Sciatic nerve (tissue), 2 donors: ENCODE data around the gene RRP1B. TPM values are rescaled to one million over a fixed set of nuclear protein-coding genes. Genes with fewer than 3 reads are reported as not detected.
A peak's percentile ranks its signal among the peaks of the same experiment; 100 is the strongest.
"Not testable (repeated sequence)": the region's sequence is repeated elsewhere in the genome, so short reads cannot be mapped to it uniquely, and the experiment has no call there.

ENCODE experiments used
- ATAC-seq: fragments of 200-7000 bp; cut with Tn5 transposase; one replicate; pipeline ENCODE4 v1.9.1; 2020; ENCODE audit warnings: mild to moderate bottlenecking, moderate library complexity
- DNase-seq: peaks from one replicate; pipeline ENCODE4 v3.0.0-alpha.2; 2020; ENCODE audit warnings: low spot score
- intact Hi-C: fragments of 100-400 bp; cut with DNase I; formaldehyde crosslinking; loops from one replicate; pipeline ENCODE4 v1.14.2; 2022
- total RNA-seq: library from RNA; stranded (reverse); fragmentation: NEBNext Ultra II Directional; extraction: Animal tissue kit (Norgen Biotek cat#: 25700); gene quantifications from one replicate; pipeline ENCODE4 v1.2.1, GENCODE V29; 2021
- donor health status: DM: no; HTN: no; CAD: no.
- donor health status: DM: no; HTN: no; CAD: no.

Gene RRP1B
- total RNA-seq, 1 donor from 2014 or later: 18.1 TPM

- ATAC-seq (no peak), DNase-seq (no peak)
- intact Hi-C loops: no loop called here
These were observed 21.7 kb upstream of the RRP1B start for GRCh38 chr21:43637530-43638158.

GRCh38 chr21:43639470-43640353 is 19.6 kb upstream of the RRP1B start:
- DNase-seq (no peak), ATAC-seq (no peak)
- intact Hi-C loops: no loop called here

- intact Hi-C loops: no loop called here
- no peak for ATAC-seq
These were observed 19.0 kb upstream of the RRP1B start for GRCh38 chr21:43640400-43640799.

GRCh38 chr21:43643193-43643592 is 16.2 kb upstream of the RRP1B start:
- no peak for DNase-seq
- no peak for ATAC-seq
- intact Hi-C loops: no loop called here

More at GRCh38 chr21:43640400-43640799, 19.0 kb upstream of the RRP1B start:
- DNase-seq: no peak

- intact Hi-C loops: no loop called here
- DNase-seq: no peak
- ATAC-seq: no peak
These were observed 15.3 kb upstream of the RRP1B start for GRCh38 chr21:43644071-43644470.

- intact Hi-C loops: no loop called here
- no peak for ATAC-seq
- no peak for DNase-seq
These were observed 14.8 kb upstream of the RRP1B start for GRCh38 chr21:43644609-43645008.

GRCh38 chr21:43645136-43645891 is 14.0 kb upstream of the RRP1B start:
- peak; percentile 94 for ATAC-seq
- DNase-seq: peak; percentile 73
- intact Hi-C loops: no loop called here

- DNase-seq (no peak), ATAC-seq (peak; percentile 51)
- intact Hi-C loops: no loop called here
These were observed 13.4 kb upstream of the RRP1B start for GRCh38 chr21:43645976-43646375.

- intact Hi-C loops: no loop called here
- DNase-seq: peak; percentile 94
- peak; percentile 96 for ATAC-seq
These were observed 12.7 kb upstream of the RRP1B start for GRCh38 chr21:43646550-43647260.

GRCh38 chr21:43648171-43648570 is 11.2 kb upstream of the RRP1B start:
- ATAC-seq (no peak), DNase-seq (no peak)
- intact Hi-C loops: no loop called here

GRCh38 chr21:43651926-43652325 is 7.4 kb upstream of the RRP1B start:
- ATAC-seq, DNase-seq, intact Hi-C loops: not testable (repeated sequence)

- intact Hi-C loops: no loop called here
- DNase-seq (no peak), ATAC-seq (no peak)
These were observed 6.7 kb upstream of the RRP1B start for GRCh38 chr21:43652616-43653015.

GRCh38 chr21:43653626-43654025 is 5.7 kb upstream of the RRP1B start:
- DNase-seq: no peak
- no peak for ATAC-seq
- intact Hi-C loops: no loop called here

GRCh38 chr21:43654806-43655489 is 4.4 kb upstream of the RRP1B start:
- ATAC-seq (no peak), DNase-seq (no peak)
- intact Hi-C loops: no loop called here

- no peak for ATAC-seq
- intact Hi-C loops: no loop called here
- no peak for DNase-seq
These were observed 1.8 kb upstream of the RRP1B start for GRCh38 chr21:43657355-43658087.

- intact Hi-C loops: no loop called here
- no peak for ATAC-seq
- no peak for DNase-seq
These were observed 1.1 kb upstream of the RRP1B start for GRCh38 chr21:43658088-43658741.

GRCh38 chr21:43658769-43659135 is 608 bp upstream of the RRP1B start:
- intact Hi-C loops: no loop called here
- DNase-seq (peak; percentile 63), ATAC-seq (peak; percentile 37)
